HCT116 (cell line): Measurements from ENCODE around the gene NOP53. TPM values are rescaled to one million over a fixed set of nuclear protein-coding genes. Genes with fewer than 3 reads are reported as not detected.
A peak's percentile ranks its signal among the peaks of the same experiment; 100 is the strongest.

Experiments used
- ATAC-seq: fragments of 200-7000 bp; cut with Tn5 transposase; 2 replicates; pipeline ENCODE4 v1.9.1; 2020; ENCODE audit warnings: mild to moderate bottlenecking, moderate library complexity
- BruUV-seq: library from RNA; stranded (reverse); fragments of 400-500 nt; replicated peaks from 2 replicates; lab custom pipeline; 2021; lab: Mats Ljungman, UMichigan
- CTCF ChIA-PET: fragments of 300-600 bp; sonication (Branson Sonifier 250); formaldehyde crosslinking; loops from one replicate; lab custom pipeline; 2021; ENCODE audit warnings: antibody characterized with exemption; lab: Charles Lee
- POLR2A ChIA-PET: fragments of 300-600, 350-600 bp; sonication (Branson Sonifier 250); formaldehyde crosslinking; loops from one replicate; lab custom pipeline; 2021; ENCODE audit warnings: antibody characterized with exemption; lab: Charles Lee
- RAD21 ChIA-PET, 2 experiments: fragments of 300-600 bp; sonication (Branson Sonifier 250); formaldehyde crosslinking; loops; one replicate each; lab custom pipeline; 2023; ENCODE audit warnings: low total read pairs in 2 of 2; ENCODE audit not compliant: uncharacterized antibody in 2 of 2, unreplicated experiment in 2 of 2, low non-redundant PET in 1 of 2; lab: Charles Lee
- DNase-seq: peaks from one replicate; pipeline ENCODE4 v3.0.0-alpha.2; 2010; ENCODE audit warnings: low read depth, low spot score
- H2AFZ ChIP-seq: fragments of 200-600 bp; shearing (Covaris generic), sonication (generic); 2 replicates; pipeline ENCODE4 v1.6.1; 2017; ENCODE audit warnings: low read depth, mixed run types, mixed read lengths, antibody characterized with exemption, low read length; ENCODE audit not compliant: poor library complexity, severe bottlenecking
- H3K27ac ChIP-seq: 2 replicates; pipeline ENCODE4 v1.5.1; 2012; ENCODE audit warnings: low read depth, low read length
- H3K27me3 ChIP-seq: fragments of 200-600 bp; sonication (generic); 2 replicates; pipeline ENCODE4 v1.6.1; 2016; ENCODE audit warnings: mixed run types, low read length, mixed read lengths; ENCODE audit not compliant: insufficient read depth
- H3K36me3 ChIP-seq, 2 experiments: fragments of 200-500 bp in 1 of 2; fragments of 200-600 bp in 1 of 2; sonication (Bioruptor generic) in 1 of 2; sonication (generic) in 1 of 2; 2 replicates each; pipeline versions ENCODE4 v1.5.1 to v1.6.1; 2014 to 2016; ENCODE audit warnings: low read length in 2 of 2, inconsistent platforms in 1 of 2, mixed read lengths in 1 of 2, mixed run types in 1 of 2; ENCODE audit not compliant: insufficient read depth in 2 of 2, control insufficient read depth in 1 of 2
- H3K4me1 ChIP-seq, 2 experiments: fragments of 200-600 bp in 1 of 2; sonication (generic) in 1 of 2; 2 replicates each; pipeline versions ENCODE4 v1.5.1 to v1.6.1; 2012 to 2017; ENCODE audit warnings: low read length in 2 of 2, inconsistent platforms in 1 of 2, mild to moderate bottlenecking in 1 of 2, mixed read lengths in 1 of 2, mixed run types in 1 of 2, moderate library complexity in 1 of 2; ENCODE audit not compliant: insufficient read depth in 2 of 2, control insufficient read depth in 1 of 2
- H3K4me2 ChIP-seq: fragments of 200-600 bp; sonication (generic); 2 replicates; pipeline ENCODE4 v1.6.1; 2017; ENCODE audit warnings: mixed run types, low read length, mixed read lengths
- H3K4me3 ChIP-seq, 2 experiments: fragments of 200-600 bp in 1 of 2; sonication (generic) in 1 of 2; replicated peaks in 1 of 2; 2 replicates each; pipeline ENCODE4 v1.5.1; 2011 to 2016; ENCODE audit warnings: low read length in 2 of 2, control low read depth in 1 of 2, low read depth in 1 of 2, mild to moderate bottlenecking in 1 of 2, mixed read lengths in 1 of 2, mixed run types in 1 of 2
- H3K79me2 ChIP-seq: fragments of 200-600 bp; sonication (generic); 2 replicates; pipeline ENCODE4 v1.6.1; 2017; ENCODE audit warnings: mild to moderate bottlenecking, mixed run types, low read length, moderate library complexity, mixed read lengths; ENCODE audit not compliant: insufficient read depth
- H3K9ac ChIP-seq: fragments of 200-600 bp; sonication (generic); 2 replicates; pipeline ENCODE4 v1.6.1; 2016; ENCODE audit warnings: low read length, mixed read lengths
- H3K9me2 ChIP-seq: fragments of 200-600 bp; sonication (generic), shearing (Covaris generic); 2 replicates; pipeline ENCODE4 v1.6.1; 2017; ENCODE audit warnings: mixed run types, mild to moderate bottlenecking, moderate library complexity; ENCODE audit not compliant: insufficient read depth
- H3K9me3 ChIP-seq, 2 experiments: fragments of 200-500 bp in 1 of 2; fragments of 200-600 bp in 1 of 2; sonication (Bioruptor generic) in 1 of 2; sonication (generic) in 1 of 2; 2 replicates each; pipeline ENCODE4 v1.6.1; 2014 to 2017; ENCODE audit warnings: low read length in 2 of 2, mixed read lengths in 2 of 2, inconsistent platforms in 1 of 2, low read depth in 1 of 2, mild to moderate bottlenecking in 1 of 2, mixed run types in 1 of 2, moderate library complexity in 1 of 2; ENCODE audit not compliant: control insufficient read depth in 1 of 2, insufficient read depth in 1 of 2
- H4K20me1 ChIP-seq: fragments of 200-600 bp; sonication (generic), shearing (Covaris generic); 2 replicates; pipeline ENCODE4 v1.6.1; 2017; ENCODE audit warnings: mixed run types, mild to moderate bottlenecking, moderate library complexity; ENCODE audit not compliant: insufficient read depth
- CBX3 ChIP-seq: IDR thresholded peaks from 2 replicates; pipeline ENCODE4 v1.6.1; 2012; ENCODE audit warnings: low read depth
- CEBPB ChIP-seq: IDR thresholded peaks from 2 replicates; pipeline ENCODE4 v1.6.1; 2012; ENCODE audit warnings: low read depth
- ZNF274 ChIP-seq: fragments of 200-500 bp; sonication (Bioruptor generic); IDR thresholded peaks from 2 replicates; pipeline ENCODE4 v1.6.1; 2014; ENCODE audit warnings: mild to moderate bottlenecking, low read depth, low read length, inconsistent platforms
- intact Hi-C: fragments of 100-400 bp; cut with micrococcal nuclease; formaldehyde crosslinking; loops from 2 replicates; pipeline ENCODE4 v1.10.0; 2022
- total RNA-seq: library from RNA; stranded (reverse); gene quantifications from one replicate; pipeline ENCODE4 v1.2.1, GENCODE V29; 2021; ENCODE audit not compliant: unreplicated experiment
- TF ChIP-seq, protein P1 (sequence below): IDR thresholded peaks from 2 replicates; pipeline ENCODE4 v1.6.1; 2012; ENCODE audit warnings: low read depth

The NOP53 gene
- total RNA-seq, 1 experiment from 2014 or later, result 322 TPM

DNA sequence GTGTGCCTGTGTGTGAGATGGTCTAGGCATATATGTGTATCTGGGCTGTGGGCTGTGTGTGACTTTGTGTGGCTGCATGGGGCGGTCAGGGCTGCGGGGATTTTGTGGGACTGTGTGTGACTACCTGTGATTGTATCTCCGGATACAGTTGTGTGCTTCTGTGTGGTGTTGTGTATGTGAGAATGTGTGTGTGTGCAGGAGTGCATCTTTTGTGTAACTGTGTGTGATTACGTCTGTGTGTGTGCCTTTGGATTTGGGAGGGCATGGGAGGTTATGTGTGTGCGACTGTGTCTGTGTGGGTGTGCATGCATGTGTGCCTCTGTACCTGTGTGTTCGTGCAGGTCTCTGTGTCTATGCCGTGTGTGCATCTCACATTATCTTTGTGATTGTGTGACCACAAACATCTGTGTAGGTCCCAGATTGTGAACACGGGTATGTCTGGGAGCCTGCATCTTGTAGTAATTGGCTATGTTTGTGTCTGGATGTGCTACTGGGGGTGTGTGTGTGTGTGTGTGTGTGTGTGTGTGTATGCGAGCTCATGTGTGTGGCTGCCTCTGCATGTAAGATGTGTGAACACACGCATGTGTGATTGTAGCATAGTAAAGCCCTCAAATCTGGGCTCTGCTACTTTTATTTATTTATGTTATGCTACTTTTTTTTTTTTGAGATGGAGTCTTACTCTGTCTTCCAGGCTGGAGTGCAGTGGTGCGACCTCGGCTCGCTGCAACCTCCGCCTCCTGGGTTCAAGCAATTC, 24.5 kb upstream of the NOP53 start:
- H3K4me1 ChIP-seq, result peaks cover 9 to 34% of the 10 kb centered on the region in 2 experiments
- intact Hi-C loops, result no loop called here
- ATAC-seq, result no peak
- TF ChIP-seq ZNF274, result no peak
- TF ChIP-seq, protein P1, sequence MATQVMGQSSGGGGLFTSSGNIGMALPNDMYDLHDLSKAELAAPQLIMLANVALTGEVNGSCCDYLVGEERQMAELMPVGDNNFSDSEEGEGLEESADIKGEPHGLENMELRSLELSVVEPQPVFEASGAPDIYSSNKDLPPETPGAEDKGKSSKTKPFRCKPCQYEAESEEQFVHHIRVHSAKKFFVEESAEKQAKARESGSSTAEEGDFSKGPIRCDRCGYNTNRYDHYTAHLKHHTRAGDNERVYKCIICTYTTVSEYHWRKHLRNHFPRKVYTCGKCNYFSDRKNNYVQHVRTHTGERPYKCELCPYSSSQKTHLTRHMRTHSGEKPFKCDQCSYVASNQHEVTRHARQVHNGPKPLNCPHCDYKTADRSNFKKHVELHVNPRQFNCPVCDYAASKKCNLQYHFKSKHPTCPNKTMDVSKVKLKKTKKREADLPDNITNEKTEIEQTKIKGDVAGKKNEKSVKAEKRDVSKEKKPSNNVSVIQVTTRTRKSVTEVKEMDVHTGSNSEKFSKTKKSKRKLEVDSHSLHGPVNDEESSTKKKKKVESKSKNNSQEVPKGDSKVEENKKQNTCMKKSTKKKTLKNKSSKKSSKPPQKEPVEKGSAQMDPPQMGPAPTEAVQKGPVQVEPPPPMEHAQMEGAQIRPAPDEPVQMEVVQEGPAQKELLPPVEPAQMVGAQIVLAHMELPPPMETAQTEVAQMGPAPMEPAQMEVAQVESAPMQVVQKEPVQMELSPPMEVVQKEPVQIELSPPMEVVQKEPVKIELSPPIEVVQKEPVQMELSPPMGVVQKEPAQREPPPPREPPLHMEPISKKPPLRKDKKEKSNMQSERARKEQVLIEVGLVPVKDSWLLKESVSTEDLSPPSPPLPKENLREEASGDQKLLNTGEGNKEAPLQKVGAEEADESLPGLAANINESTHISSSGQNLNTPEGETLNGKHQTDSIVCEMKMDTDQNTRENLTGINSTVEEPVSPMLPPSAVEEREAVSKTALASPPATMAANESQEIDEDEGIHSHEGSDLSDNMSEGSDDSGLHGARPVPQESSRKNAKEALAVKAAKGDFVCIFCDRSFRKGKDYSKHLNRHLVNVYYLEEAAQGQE, result no peak
- no peaks in the 10 kb centered on the region for H3K9me2 ChIP-seq
- no peak overlapping the region for H3K9ac ChIP-seq
- peaks cover 3 to 12% of the 10 kb centered on the region in 2 experiments; a peak in 2 of 4 replicates for H3K36me3 ChIP-seq
- no peak overlapping the region for H3K4me2 ChIP-seq
- H4K20me1 ChIP-seq, result no peaks in the 10 kb centered on the region
- RAD21 ChIA-PET, result no interaction called here
- H3K9me3 ChIP-seq, result no peaks in the 10 kb centered on the region
- H2AFZ ChIP-seq, result no peak overlapping the region
- CTCF ChIA-PET, result interaction anchor here (9.2 kb wide), 1 partner anchor 8 kb away, joined by 62 read pairs; the partner anchor contains the start of gene EHD2
- no peak overlapping the region for H3K4me3 ChIP-seq
- POLR2A ChIA-PET, result no interaction called here
- no peak overlapping the region for H3K27ac ChIP-seq
- no peaks in the 10 kb centered on the region for H3K27me3 ChIP-seq
- peaks cover 17% of the 10 kb centered on the region for H3K79me2 ChIP-seq
- no peak for DNase-seq
- TSS peak; percentile 13 for BruUV-seq

DNA sequence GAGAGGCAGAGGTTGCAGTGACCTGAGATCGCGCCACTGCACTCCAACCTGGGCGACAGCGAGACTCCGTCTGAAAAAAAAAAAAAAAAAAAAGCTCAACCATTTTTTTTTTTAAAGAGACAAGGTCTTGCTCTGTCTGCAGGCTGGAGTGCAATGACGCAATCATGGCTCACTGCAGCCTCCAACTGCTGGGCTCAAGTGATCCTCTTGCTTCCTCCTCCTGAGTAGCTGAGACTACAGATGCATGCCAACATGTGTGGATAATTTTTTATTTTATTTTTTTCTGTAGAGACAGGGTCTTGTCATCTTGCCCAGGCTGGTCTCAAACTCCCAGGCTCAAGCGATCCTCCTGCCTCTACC, 21.8 kb upstream of the NOP53 start:
- Histone ChIP-seq H3K4me1 (peaks cover 32 to 61% of the 10 kb centered on the region in 2 experiments), H3K9me3 (no peaks in the 10 kb centered on the region), H3K4me3 (no peak overlapping the region), H3K9me2 (no peaks in the 10 kb centered on the region), H3K36me3 (peaks cover 2 to 11% of the 10 kb centered on the region in 2 experiments; a peak in 3 of 4 replicates), H2AFZ (no peak overlapping the region), H3K79me2 (no peaks in the 10 kb centered on the region; the same call in 1 of the 2 replicates), H3K9ac (no peak overlapping the region), H4K20me1 (no peaks in the 10 kb centered on the region), H3K27me3 (no peaks in the 10 kb centered on the region), H3K27ac (no peak overlapping the region), H3K4me2 (no peak overlapping the region; the same call in 1 of the 2 replicates)
- ATAC-seq (no peak), DNase-seq (no peak)
- BruUV-seq, result no TSS peak
- intact Hi-C loops, result no loop called here
- TF ChIP-seq CEBPB (peak; percentile 78), CBX3 (no peak)
- ChIA-PET CTCF (interaction anchor here (0.6 to 9.2 kb wide), 4 partner anchors 11 to 801 kb away, joined by 3 to 62 read pairs (median 4); partner anchors contain the start of gene EHD2), RAD21 (no interaction called here), POLR2A (interaction anchor here (0.7 to 1.4 kb wide), 4 partner anchors 8 to 27 kb away, joined by 3 to 5 read pairs (median 3); no protein-coding TSS in a partner anchor)
